MM.1S (cell line): Measurements from ENCODE around the gene OR2T27.
"Not testable (repeated sequence)": the region's sequence is repeated elsewhere in the genome, so short reads cannot be mapped to it uniquely, and the experiment has no call there.

Source experiments
- DNase-seq: peaks from one replicate; pipeline ENCODE4 v3.0.0-alpha.2; 2015
- H2AFZ ChIP-seq: fragments of 300-600 bp; sonication (generic); 2 replicates; pipeline ENCODE4 v1.6.0; 2016; ENCODE audit warnings: antibody characterized with exemption, low read length
- H3F3A ChIP-seq: fragments of 300-600 bp; sonication (generic); 2 replicates; pipeline ENCODE4 v1.6.1; 2016; ENCODE audit warnings: mild to moderate bottlenecking, antibody characterized with exemption, low read length, moderate library complexity, mixed read lengths; ENCODE audit not compliant: insufficient read depth
- H3K27ac ChIP-seq: fragments of 300-600 bp; sonication (generic); 2 replicates; pipeline ENCODE4 v1.5.1; 2016; ENCODE audit warnings: mild to moderate bottlenecking, low read length
- H3K27me3 ChIP-seq: fragments of 300-600 bp; sonication (generic); replicated peaks from 2 replicates; pipeline ENCODE4 v1.6.0; 2016; ENCODE audit warnings: low read length; ENCODE audit not compliant: insufficient read depth
- H3K36me3 ChIP-seq: fragments of 300-600 bp; sonication (generic); replicated peaks from 2 replicates; pipeline ENCODE4 v1.6.1; 2016; ENCODE audit warnings: mild to moderate bottlenecking, low read length, mixed read lengths; ENCODE audit not compliant: insufficient read depth
- H3K4me1 ChIP-seq: fragments of 300-600 bp; sonication (generic); 2 replicates; pipeline ENCODE4 v1.6.1; 2016; ENCODE audit warnings: low read length, mixed read lengths
- H3K4me2 ChIP-seq: fragments of 300-600 bp; sonication (generic); 2 replicates; pipeline ENCODE4 v1.6.0; 2016; ENCODE audit warnings: low read depth, low read length
- H3K4me3 ChIP-seq: fragments of 300-600 bp; sonication (generic); 2 replicates; pipeline ENCODE4 v1.5.1; 2016; ENCODE audit warnings: low read length, mixed read lengths
- H3K79me2 ChIP-seq: fragments of 300-600 bp; sonication (generic); 2 replicates; pipeline ENCODE4 v1.6.1; 2016; ENCODE audit warnings: mixed run types, low read length, mixed read lengths
- H3K9ac ChIP-seq: fragments of 300-600 bp; sonication (generic); 2 replicates; pipeline ENCODE4 v1.6.1; 2016; ENCODE audit warnings: low read length, mixed read lengths
- H3K9me2 ChIP-seq: fragments of 300-600 bp; sonication (generic); replicated peaks from 2 replicates; pipeline ENCODE4 v1.6.1; 2016; ENCODE audit warnings: mild to moderate bottlenecking, low read length, mixed read lengths; ENCODE audit not compliant: insufficient read depth
- H3K9me3 ChIP-seq: fragments of 300-600 bp; sonication (generic); replicated peaks from 2 replicates; pipeline ENCODE4 v1.6.1; 2016; ENCODE audit warnings: mild to moderate bottlenecking, low read length, mixed read lengths; ENCODE audit not compliant: insufficient read depth
- H4K20me1 ChIP-seq: fragments of 300-600 bp; sonication (generic); 2 replicates; pipeline ENCODE4 v1.6.1; 2016; ENCODE audit warnings: mild to moderate bottlenecking, low read length, moderate library complexity, mixed read lengths; ENCODE audit not compliant: insufficient read depth
- EZH2 ChIP-seq: fragments of 300-600 bp; sonication (generic); optimal IDR thresholded peaks from 2 replicates; pipeline ENCODE3; 2017; ENCODE audit warnings: low read depth, mild to moderate bottlenecking, antibody characterized with exemption, low read length, mixed read lengths
- EZH2phosphoT487 ChIP-seq: fragments of 300-600 bp; sonication (generic); IDR thresholded peaks from 2 replicates; pipeline ENCODE4 v1.6.1; 2018; ENCODE audit warnings: antibody characterized with exemption, low read length
- TF ChIP-seq, protein P1 (sequence below): fragments of 300-600 bp; sonication (generic); IDR thresholded peaks from 2 replicates; pipeline ENCODE4 v1.5.1; 2016; ENCODE audit warnings: antibody characterized with exemption, low read length, mixed read lengths

The OR2T27 gene

GRCh38 chr1:248634991-248635390 is 20.3 kb downstream of the OR2T27 start, which contains the start of gene OR2T11:
TSS of gene OR2T11 (minus strand) at chr1:248635091. CDS start at chr1:248627128, 7,963 bp downstream.
- H3F3A ChIP-seq, H2AFZ ChIP-seq, H3K4me3 ChIP-seq, H3K9me3 ChIP-seq, H3K36me3 ChIP-seq, H3K79me2 ChIP-seq, H3K9me2 ChIP-seq, H3K27me3 ChIP-seq, H4K20me1 ChIP-seq, H3K27ac ChIP-seq, DNase-seq, H3K4me2 ChIP-seq, H3K4me1 ChIP-seq, H3K9ac ChIP-seq: not testable (repeated sequence)

- Histone ChIP-seq H3K9me2 (no peaks in the 10 kb centered on the region), H3K79me2 (no peaks in the 10 kb centered on the region), H3K36me3 (no peaks in the 10 kb centered on the region), H3K9me3 (no peaks in the 10 kb centered on the region), H3K4me3 (no peak overlapping the region), H3F3A (no peaks in the 10 kb centered on the region), H3K27me3 (no peaks in the 10 kb centered on the region), H3K4me1 (no peaks in the 10 kb centered on the region), H3K4me2 (no peak overlapping the region), H2AFZ (no peak overlapping the region), H4K20me1 (no peaks in the 10 kb centered on the region), H3K9ac (no peak overlapping the region), H3K27ac (no peak overlapping the region)
- DNase-seq, result no peak
- TF ChIP-seq EZH2phosphoT487, result no peak
- TF ChIP-seq, protein P1, sequence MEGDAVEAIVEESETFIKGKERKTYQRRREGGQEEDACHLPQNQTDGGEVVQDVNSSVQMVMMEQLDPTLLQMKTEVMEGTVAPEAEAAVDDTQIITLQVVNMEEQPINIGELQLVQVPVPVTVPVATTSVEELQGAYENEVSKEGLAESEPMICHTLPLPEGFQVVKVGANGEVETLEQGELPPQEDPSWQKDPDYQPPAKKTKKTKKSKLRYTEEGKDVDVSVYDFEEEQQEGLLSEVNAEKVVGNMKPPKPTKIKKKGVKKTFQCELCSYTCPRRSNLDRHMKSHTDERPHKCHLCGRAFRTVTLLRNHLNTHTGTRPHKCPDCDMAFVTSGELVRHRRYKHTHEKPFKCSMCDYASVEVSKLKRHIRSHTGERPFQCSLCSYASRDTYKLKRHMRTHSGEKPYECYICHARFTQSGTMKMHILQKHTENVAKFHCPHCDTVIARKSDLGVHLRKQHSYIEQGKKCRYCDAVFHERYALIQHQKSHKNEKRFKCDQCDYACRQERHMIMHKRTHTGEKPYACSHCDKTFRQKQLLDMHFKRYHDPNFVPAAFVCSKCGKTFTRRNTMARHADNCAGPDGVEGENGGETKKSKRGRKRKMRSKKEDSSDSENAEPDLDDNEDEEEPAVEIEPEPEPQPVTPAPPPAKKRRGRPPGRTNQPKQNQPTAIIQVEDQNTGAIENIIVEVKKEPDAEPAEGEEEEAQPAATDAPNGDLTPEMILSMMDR, result no peak
- no peak for TF ChIP-seq EZH2
Measured at GRCh38 chr1:248631354-248632008, 23.8 kb downstream of the OR2T27 start.

DNA sequence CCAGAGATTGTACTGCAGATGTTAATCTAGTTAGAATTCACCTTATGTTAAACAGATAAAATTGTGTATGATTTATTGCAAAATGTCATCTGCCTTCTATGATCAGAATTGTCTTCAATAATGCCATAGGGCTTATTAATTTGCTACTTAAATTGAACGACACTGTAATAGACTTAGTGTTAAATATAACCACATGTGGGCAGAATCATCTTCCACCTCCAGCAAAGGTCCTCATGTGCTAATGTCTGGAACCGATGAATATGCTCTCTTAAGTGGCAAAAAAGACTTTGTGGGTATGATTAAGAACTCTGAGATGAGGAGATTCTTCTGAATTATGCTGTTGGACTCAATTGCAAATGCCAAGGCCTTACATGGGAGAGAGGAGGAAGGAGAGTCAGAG is 24.8 kb downstream of the OR2T27 start:
- Histone ChIP-seq H3K4me1 (no peaks in the 10 kb centered on the region), H4K20me1 (no peaks in the 10 kb centered on the region), H3F3A (no peaks in the 10 kb centered on the region), H3K79me2 (no peaks in the 10 kb centered on the region), H3K9me2 (no peaks in the 10 kb centered on the region), H3K27ac (no peak overlapping the region), H3K36me3 (no peaks in the 10 kb centered on the region), H3K4me2 (no peak overlapping the region), H3K27me3 (no peaks in the 10 kb centered on the region), H3K4me3 (no peak overlapping the region), H3K9ac (no peak overlapping the region), H3K9me3 (no peaks in the 10 kb centered on the region), H2AFZ (no peak overlapping the region)
- DNase-seq, result no peak
- TF ChIP-seq, protein P1, result no peak
- TF ChIP-seq EZH2phosphoT487 (no peak), EZH2 (no peak)

DNA sequence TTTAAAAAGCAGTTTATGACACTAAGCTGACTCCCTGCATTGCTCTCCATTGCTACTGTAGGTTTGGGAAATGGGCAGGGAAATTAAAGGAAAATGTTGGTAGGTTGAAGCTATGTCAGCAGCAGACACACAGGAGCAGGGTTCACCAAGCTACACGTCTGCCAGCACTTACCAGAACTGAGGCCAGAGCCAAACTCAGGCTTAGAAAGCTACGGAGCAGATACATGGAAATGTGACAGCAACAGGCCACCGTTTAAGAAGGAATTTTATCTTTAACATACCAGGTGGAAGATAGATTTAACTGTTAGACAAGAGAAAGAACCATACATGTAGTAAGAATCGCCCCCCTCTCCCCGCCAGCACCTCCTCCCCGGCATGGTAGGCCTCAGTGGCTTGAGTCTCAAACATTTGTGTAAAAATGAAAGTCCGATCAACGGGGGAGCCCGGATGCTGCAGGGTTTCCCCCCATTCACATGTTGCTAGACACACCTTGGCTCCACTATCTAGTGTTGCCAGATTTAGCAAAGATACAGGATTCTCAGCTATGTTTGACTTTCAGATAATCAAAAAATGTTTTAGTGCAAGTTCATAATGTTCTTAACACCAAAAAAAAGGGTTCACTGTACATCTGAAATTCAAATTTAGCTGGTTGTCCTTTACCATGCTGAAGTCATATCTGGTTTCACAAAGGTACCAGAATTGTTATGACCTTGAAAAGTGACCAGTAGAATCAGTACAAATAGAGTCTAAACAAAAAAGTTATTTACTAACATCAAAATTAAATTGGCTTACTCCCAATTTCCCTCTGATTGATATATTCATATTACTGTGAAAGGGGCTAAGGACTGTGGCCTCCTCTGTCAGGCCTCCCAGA is 27.1 kb downstream of the OR2T27 start:
- H3K9me2 ChIP-seq, result no peaks in the 10 kb centered on the region
- H3K36me3 ChIP-seq, result no peaks in the 10 kb centered on the region
- H4K20me1 ChIP-seq, result no peaks in the 10 kb centered on the region
- no peaks in the 10 kb centered on the region for H3K9me3 ChIP-seq
- H3K4me1 ChIP-seq, result no peaks in the 10 kb centered on the region
- DNase-seq, result no peak
- H3K27me3 ChIP-seq, result no peaks in the 10 kb centered on the region
- H3K4me2 ChIP-seq, result no peak overlapping the region
- no peak overlapping the region for H3K9ac ChIP-seq
- H3F3A ChIP-seq, result no peaks in the 10 kb centered on the region
- H3K27ac ChIP-seq, result no peak overlapping the region
- no peak overlapping the region for H3K4me3 ChIP-seq
- TF ChIP-seq EZH2phosphoT487, result no peak
- TF ChIP-seq, protein P1, result no peak
- TF ChIP-seq EZH2, result no peak
- H3K79me2 ChIP-seq, result no peaks in the 10 kb centered on the region
- H2AFZ ChIP-seq, result no peak overlapping the region
